Psoas muscle (tissue), 8 donors: ENCODE results near the gene S100A13. TPM values are rescaled to one million over a fixed set of nuclear protein-coding genes. Genes with fewer than 3 reads are reported as not detected.

Experiments
- ATAC-seq, 4 donors: fragments of 200-7000 bp; cut with Tn5 transposase; one replicate each; pipeline ENCODE4 v1.9.1; 2020; ENCODE audit warnings: moderate library complexity in 3 of 4, mild to moderate bottlenecking in 2 of 4
- DNase-seq, 2 donors: peaks; one replicate each; pipeline ENCODE4 v3.0.0-alpha.2; 2020
- H3K27ac ChIP-seq: fragments of 200-600 bp; one replicate; pipeline ENCODE4 v1.8.0; 2022
- H3K27me3 ChIP-seq, 3 donors: fragments of 200-600 bp in 1 of 3; one replicate each; pipeline versions ENCODE4 v1.6.1 to v1.8.0; 2013 to 2022; ENCODE audit warnings: low read length in 2 of 3, mild to moderate bottlenecking in 2 of 3, moderate library complexity in 1 of 3; ENCODE audit not compliant: insufficient read depth in 3 of 3
- H3K36me3 ChIP-seq, 2 donors: fragments of 200-600 bp in 1 of 2; one replicate each; pipeline versions ENCODE4 v1.6.1 to v1.8.0; 2013 to 2022; ENCODE audit warnings: low read depth in 1 of 2, mild to moderate bottlenecking in 1 of 2, moderate library complexity in 1 of 2; ENCODE audit not compliant: insufficient read depth in 1 of 2
- H3K4me1 ChIP-seq: fragments of 200-600 bp; one replicate; pipeline ENCODE4 v1.8.0; 2022
- H3K4me3 ChIP-seq: fragments of 200-600 bp; one replicate; pipeline ENCODE4 v1.8.0; 2022; ENCODE audit warnings: mild to moderate bottlenecking
- H3K9me3 ChIP-seq: fragments of 200-600 bp; one replicate; pipeline ENCODE4 v1.8.0; 2022
- CTCF ChIP-seq: fragments of 200-600 bp; IDR thresholded peaks from one replicate; pipeline ENCODE4 v1.8.0; 2022; ENCODE audit warnings: antibody characterized with exemption
- WGBS, 3 donors: extraction: QIAGEN DNeasy Blood & Tissue Kit; methylation state at CpG; one replicate each; pipeline versions ENCODE4 v1.1.6 to v1.1.7; 2013; 5-methylcytosine and 5-hydroxymethylcytosine counted together
- intact Hi-C, 2 donors: fragments of 100-400 bp; cut with DNase I; formaldehyde crosslinking; loops; one replicate each; pipeline versions ENCODE4 v1.11.0 to v1.14.2; 2022
- polyA plus RNA-seq, 3 donors: library from polyadenylated mRNA; stranded (reverse); fragments of 200-250 nt; gene quantifications; one replicate each; pipeline ENCODE4 v1.2.3, GENCODE V29; 2013
- total RNA-seq, 4 donors: library from RNA; stranded (reverse); fragmentation: NEBNext Ultra II Directional in 2 of 4; extraction: Animal tissue kit (Norgen Biotek cat#: 25700) in 2 of 4; gene quantifications; one replicate each; pipeline versions ENCODE4 v1.2.1 to v1.2.4, GENCODE V29; 2021 to 2023
- donor health status: healthy with polysubstance abuse.
- donor health status: DM: no; HTN: no; CAD: no; lungs with moderate emphysema.
- donor health status: Bipolar disorder and iron deficiency.
- donor health status: healthy.
- donor health status: DM: yes; HTN: yes; CAD: no.
- donor health status: DM: no; HTN: no; CAD: no.
- donor health status: DM: no; HTN: no; CAD: no.
- donor health status: DM: yes; HTN: yes; CAD: no.

The S100A13 gene
- total and polyA plus RNA-seq, 7 donors: 72.4 to 199 (median 113) TPM

GRCh38 chr1:153627715-153628626 is 666 bp upstream of the S100A13 start, which contains the start of gene S100A1:
Gene S100A1, plus strand, starts transcription at chr1:153628434. Its CDS starts 2,088 bp downstream, at chr1:153630522.
- peak; percentile 53 for TF ChIP-seq CTCF
- Histone ChIP-seq H3K36me3 (peaks cover 0 to 43% of the 10 kb centered on the region in 2 donors), H3K4me3 (peak within 1 kb of the TSS; percentile 66), H3K27ac (peak within 1 kb of the TSS; percentile 100), H3K27me3 (no peaks in the 10 kb centered on the region), H3K4me1 (peaks cover 58% of the 10 kb centered on the region), H3K9me3 (no peaks in the 10 kb centered on the region)
- intact Hi-C loops: loop anchor here in 1 of 2 donors (1.0 kb wide), 1 partner anchor 56 kb away; no protein-coding TSS in a partner anchor
- ATAC-seq: peak; percentile 70 to 83 (median 76)
- WGBS, 3 donors: 30 to 48% (median 37%) methylated on average over 9 to 10 of the region's 10 CpGs
- DNase-seq: peak; percentile 77 to 94

- peak overlapping the region; percentile 100 for H3K27ac ChIP-seq
- ATAC-seq (no peak), DNase-seq (no peak)
- no peaks in the 10 kb centered on the region for H3K9me3 ChIP-seq
- H3K4me1 ChIP-seq: peaks cover 51% of the 10 kb centered on the region
- no peak for TF ChIP-seq CTCF
- peak overlapping the region; percentile 66 for H3K4me3 ChIP-seq
- H3K27me3 ChIP-seq: no peaks in the 10 kb centered on the region
- 27 to 55% (median 43%) methylated on average over 3 of the region's 3 CpGs for WGBS, 3 donors
- peaks cover 0 to 48% of the 10 kb centered on the region in 2 donors for H3K36me3 ChIP-seq
- intact Hi-C loops: no loop called here
Observed at GRCh38 chr1:153626477-153626903, 815 bp downstream of the S100A13 start.

- WGBS, 3 donors: 89 to 94% (median 90%) methylated on average over 10 of the region's 10 CpGs
- intact Hi-C loops: no loop called here
- H3K27me3 ChIP-seq: no peaks in the 10 kb centered on the region
- peak overlapping the region; percentile 5 for H3K27ac ChIP-seq
- H3K4me1 ChIP-seq: peaks cover 38% of the 10 kb centered on the region
- no peaks in the 10 kb centered on the region for H3K9me3 ChIP-seq
- H3K4me3 ChIP-seq: no peak overlapping the region
- ATAC-seq: no peak
- no peak for DNase-seq
- TF ChIP-seq CTCF: no peak
- H3K36me3 ChIP-seq: peaks cover 0 to 48% of the 10 kb centered on the region in 2 donors
Observed at GRCh38 chr1:153624965-153625611, 2.2 kb downstream of the S100A13 start.

- ATAC-seq (no peak), DNase-seq (no peak)
- no peak for TF ChIP-seq CTCF
- Histone ChIP-seq H3K27me3 (no peaks in the 10 kb centered on the region), H3K27ac (no peak overlapping the region), H3K36me3 (peaks cover 0 to 67% of the 10 kb centered on the region in 2 donors), H3K4me1 (peaks cover 33% of the 10 kb centered on the region), H3K9me3 (no peaks in the 10 kb centered on the region), H3K4me3 (no peak overlapping the region)
- intact Hi-C loops: no loop called here
- 82 to 90% (median 83%) methylated on average over 7 of the region's 7 CpGs for WGBS, 3 donors
Observed at GRCh38 chr1:153623101-153623500, 4.2 kb downstream of the S100A13 start.
